Kidney (tissue), 2 donors: Measurements from ENCODE around the gene OR51F1. TPM values are rescaled to one million over a fixed set of nuclear protein-coding genes. Genes with fewer than 3 reads are reported as not detected.

ENCODE experiments used
- polyA plus RNA-seq: library from polyadenylated mRNA; stranded (reverse); fragments of 350-450 nt; fragmentation: Illumina TruSeq; extraction: RNeasy Lipid Tissue Mini Kit (QIAGEN cat#74804); gene quantifications from one replicate; pipeline ENCODE4 v1.2.3, GENCODE V29; 2014; ENCODE audit warnings: low read depth, low replicate concordance; ENCODE audit not compliant: insufficient read depth
- total RNA-seq: library from RNA; stranded (reverse); fragmentation: NEBNext Ultra II Directional; extraction: Animal tissue kit (Norgen Biotek cat#: 25700); gene quantifications from one replicate; pipeline ENCODE4 v1.2.1, GENCODE V29; 2021
- donor health status: DM: yes; HTN: yes; CAD: no.

OR51F1 gene
- total and polyA plus RNA-seq, 2 donors from 2014 or later: not detected

Other genes starting within 250 kb of the OR51F1 start
- gene OR52M1, start 224.7 kb downstream of the OR51F1 start, total RNA-seq: not detected
- not detected for gene OR52M1, start 224.7 kb downstream of the OR51F1 start, polyA plus RNA-seq
- gene OR52I2, start 188.2 kb downstream of the OR51F1 start, total RNA-seq: not detected
- gene OR52I2, start 188.2 kb downstream of the OR51F1 start, polyA plus RNA-seq: not detected
- not detected for gene OR52I1, start 175.9 kb downstream of the OR51F1 start, total RNA-seq
- not detected for gene OR52I1, start 175.9 kb downstream of the OR51F1 start, polyA plus RNA-seq
- 18.3 TPM for gene TRIM68, start 161.7 kb downstream of the OR51F1 start, total RNA-seq
- gene TRIM68, start 161.7 kb downstream of the OR51F1 start, polyA plus RNA-seq: 11.3 TPM
- gene OR51D1, start 132.5 kb downstream of the OR51F1 start, total RNA-seq: not detected
- gene OR51D1, start 132.5 kb downstream of the OR51F1 start, polyA plus RNA-seq: not detected
- 1.4 TPM for gene OR51E1, start 126.0 kb downstream of the OR51F1 start, total RNA-seq
- 1.7 TPM for gene OR51E1, start 126.0 kb downstream of the OR51F1 start, polyA plus RNA-seq
- 1.2 TPM for gene OR51E2, start 72.1 kb downstream of the OR51F1 start, total RNA-seq
- 0.95 TPM for gene OR51E2, start 72.1 kb downstream of the OR51F1 start, polyA plus RNA-seq
- gene MMP26, start 65.2 kb downstream of the OR51F1 start, total RNA-seq: not detected
- not detected for gene MMP26, start 65.2 kb downstream of the OR51F1 start, polyA plus RNA-seq
- not detected for gene OR52R1, start 34.4 kb upstream of the OR51F1 start, total RNA-seq
- gene OR52R1, start 34.4 kb upstream of the OR51F1 start, polyA plus RNA-seq: not detected
- gene OR51F2, start 51.4 kb upstream of the OR51F1 start, total RNA-seq: not detected
- gene OR51F2, start 51.4 kb upstream of the OR51F1 start, polyA plus RNA-seq: not detected
- not detected for gene OR51S1, start 79.3 kb upstream of the OR51F1 start, total RNA-seq
- gene OR51S1, start 79.3 kb upstream of the OR51F1 start, polyA plus RNA-seq: not detected
- not detected for gene OR51T1, start 112.0 kb upstream of the OR51F1 start, total RNA-seq
- gene OR51T1, start 112.0 kb upstream of the OR51F1 start, polyA plus RNA-seq: not detected
- not detected for gene OR51A7, start 133.8 kb upstream of the OR51F1 start, total RNA-seq
- gene OR51A7, start 133.8 kb upstream of the OR51F1 start, polyA plus RNA-seq: not detected
- gene OR51G2, start 149.4 kb upstream of the OR51F1 start, total RNA-seq: not detected
- not detected for gene OR51G2, start 149.4 kb upstream of the OR51F1 start, polyA plus RNA-seq
- gene OR51G1, start 154.4 kb upstream of the OR51F1 start, total RNA-seq: not detected
- gene OR51G1, start 154.4 kb upstream of the OR51F1 start, polyA plus RNA-seq: not detected
- not detected for gene OR51A4, start 177.7 kb upstream of the OR51F1 start, total RNA-seq
- gene OR51A4, start 177.7 kb upstream of the OR51F1 start, polyA plus RNA-seq: not detected
- not detected for gene OR51A2, start 185.8 kb upstream of the OR51F1 start, total RNA-seq
- not detected for gene OR51A2, start 185.8 kb upstream of the OR51F1 start, polyA plus RNA-seq
- gene OR51L1, start 224.9 kb upstream of the OR51F1 start, total RNA-seq: not detected
- gene OR51L1, start 224.9 kb upstream of the OR51F1 start, polyA plus RNA-seq: not detected